Measurements from ENCODE around the gene STRC.
"Not testable (repeated sequence)": the region's sequence is repeated elsewhere in the genome, so short reads cannot be mapped to it uniquely, and the experiment has no call there.

STRC gene

DNA sequence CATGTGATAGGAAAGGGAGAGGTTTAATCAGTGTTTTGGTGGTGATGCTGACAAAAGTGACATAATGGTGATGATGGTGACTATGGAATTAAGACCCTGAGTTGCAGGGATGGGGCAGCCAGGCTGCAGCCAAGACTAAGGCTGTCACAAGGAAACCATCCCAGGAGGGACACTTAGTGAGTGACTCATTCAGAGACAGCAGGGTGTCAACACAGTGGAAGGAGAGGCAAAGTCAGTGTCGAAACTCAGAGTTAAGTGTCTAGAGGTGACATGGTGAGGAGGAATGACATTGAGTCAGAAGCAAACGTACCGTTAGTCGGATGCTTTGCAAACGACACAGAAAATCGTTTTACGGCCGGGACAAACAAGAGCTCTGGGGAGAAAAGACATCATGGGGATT is 54.8 kb downstream of the STRC start:
- not testable (repeated sequence) for H4K12ac ChIP-seq (ENCODE audit: low read depth, low read length); H3K14ac ChIP-seq (ENCODE audit: low read length); H2BK120ac ChIP-seq (ENCODE audit: insufficient read depth, low read length, poor library complexity); H3K18ac ChIP-seq (ENCODE audit: low read length); H2BK5ac ChIP-seq (ENCODE audit: low read depth, low read length, poor library complexity); H3K4me1 ChIP-seq (ENCODE audit: control insufficient read depth in 1 of 2, insufficient read depth in 2 of 2, low read length in 2 of 2); H2BK12ac ChIP-seq (ENCODE audit: low read length); H3K4me3 ChIP-seq (ENCODE audit: low read depth, low read length); H3K36me3 ChIP-seq (ENCODE audit: control insufficient read depth in 1 of 2, insufficient read depth in 2 of 2, low read length in 2 of 2); H3K27ac ChIP-seq (ENCODE audit: low read depth, low read length); H2AFZ ChIP-seq (ENCODE audit: insufficient read depth, low read length, poor library complexity); H3K79me1 ChIP-seq (ENCODE audit: low read length); H4K91ac ChIP-seq (ENCODE audit: low read depth, low read length); H3K9me3 ChIP-seq (ENCODE audit: insufficient read depth, low read depth, low read length); H3K9ac ChIP-seq (ENCODE audit: low read length); H4K8ac ChIP-seq (ENCODE audit: low read depth, low read length); H3K4ac ChIP-seq (ENCODE audit: low read depth, low read length); H3K79me2 ChIP-seq (ENCODE audit: control insufficient read depth, insufficient read depth, low read length, poor library complexity); H3K4me2 ChIP-seq (ENCODE audit: low read length); DNase-seq; H3K27me3 ChIP-seq (ENCODE audit: insufficient read depth, low read length); H3K23ac ChIP-seq (ENCODE audit: low read length); H2AK5ac ChIP-seq (ENCODE audit: low read length)
- no CpG with 5 or more reads among the region's 8 CpGs for WGBS (ENCODE audit: extremely low coverage, insufficient coverage, insufficient read length)

DNA sequence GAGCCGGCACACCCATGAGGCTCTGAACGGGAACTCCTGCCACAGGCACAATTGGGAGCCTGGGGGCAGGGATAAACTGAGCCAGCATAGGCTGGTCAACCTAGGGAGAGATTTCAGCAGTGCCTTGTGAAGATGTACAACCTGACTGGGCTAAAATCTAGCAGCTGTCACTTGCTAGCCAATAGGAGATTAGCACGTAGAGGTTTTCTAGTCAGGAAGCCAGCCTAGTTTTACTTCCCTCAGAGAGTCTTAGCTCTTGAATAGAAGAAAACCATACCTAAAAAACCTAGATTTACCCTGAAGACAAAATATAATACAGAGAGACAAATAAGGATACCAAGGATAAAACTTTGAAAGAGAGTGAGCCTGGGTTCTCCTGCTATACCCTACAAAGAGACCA is 55.8 kb downstream of the STRC start:
- WGBS (ENCODE audit: extremely low coverage, insufficient coverage, insufficient read length) = no CpG with 5 or more reads among the region's 3 CpGs
- not testable (repeated sequence) for H2AFZ ChIP-seq (ENCODE audit: insufficient read depth, low read length, poor library complexity); H3K9me3 ChIP-seq (ENCODE audit: insufficient read depth, low read depth, low read length); H3K14ac ChIP-seq (ENCODE audit: low read length); H3K79me2 ChIP-seq (ENCODE audit: control insufficient read depth, insufficient read depth, low read length, poor library complexity); H3K4me1 ChIP-seq (ENCODE audit: control insufficient read depth in 1 of 2, insufficient read depth in 2 of 2, low read length in 2 of 2); H3K4me2 ChIP-seq (ENCODE audit: low read length); H3K9ac ChIP-seq (ENCODE audit: low read length); H4K8ac ChIP-seq (ENCODE audit: low read depth, low read length); H4K12ac ChIP-seq (ENCODE audit: low read depth, low read length); H3K36me3 ChIP-seq (ENCODE audit: control insufficient read depth in 1 of 2, insufficient read depth in 2 of 2, low read length in 2 of 2); H3K4ac ChIP-seq (ENCODE audit: low read depth, low read length); H3K18ac ChIP-seq (ENCODE audit: low read length); H3K27me3 ChIP-seq (ENCODE audit: insufficient read depth, low read length); H2AK5ac ChIP-seq (ENCODE audit: low read length); H3K23ac ChIP-seq (ENCODE audit: low read length); H2BK120ac ChIP-seq (ENCODE audit: insufficient read depth, low read length, poor library complexity); H2BK12ac ChIP-seq (ENCODE audit: low read length); H3K4me3 ChIP-seq (ENCODE audit: low read depth, low read length); H2BK5ac ChIP-seq (ENCODE audit: low read depth, low read length, poor library complexity); H3K27ac ChIP-seq (ENCODE audit: low read depth, low read length); H4K91ac ChIP-seq (ENCODE audit: low read depth, low read length); DNase-seq; H3K79me1 ChIP-seq (ENCODE audit: low read length)

DNA sequence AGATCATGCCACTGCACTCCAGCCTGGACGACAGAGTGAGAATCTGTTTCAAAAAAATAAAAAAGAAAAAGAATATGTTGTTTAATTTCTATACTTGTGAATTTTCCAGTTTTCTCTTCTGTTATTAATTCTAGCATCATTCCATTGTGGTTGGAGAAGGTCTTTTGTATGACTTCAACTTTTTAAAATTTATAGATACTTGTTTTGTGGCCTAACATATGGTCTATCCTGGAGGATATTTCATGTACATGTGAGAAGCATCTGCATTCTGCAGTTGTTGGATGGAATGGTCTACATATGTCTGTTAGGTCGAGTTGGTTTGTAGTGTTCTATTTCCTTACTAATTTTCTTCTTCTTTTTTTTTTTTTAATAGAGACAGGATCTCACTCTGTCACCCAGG is 65.6 kb downstream of the STRC start:
- H2BK120ac ChIP-seq (ENCODE audit: insufficient read depth, low read length, poor library complexity) = no peak overlapping the region
- no peak overlapping the region for H3K4ac ChIP-seq (ENCODE audit: low read depth, low read length)
- no peak overlapping the region for H4K8ac ChIP-seq (ENCODE audit: low read depth, low read length)
- H3K9ac ChIP-seq (ENCODE audit: low read length) = no peak overlapping the region
- H3K18ac ChIP-seq (ENCODE audit: low read length) = no peak overlapping the region
- H2BK5ac ChIP-seq (ENCODE audit: low read depth, low read length, poor library complexity) = no peak overlapping the region
- H3K79me1 ChIP-seq (ENCODE audit: low read length) = no peaks in the 10 kb centered on the region
- H3K27me3 ChIP-seq (ENCODE audit: insufficient read depth, low read length) = no peaks in the 10 kb centered on the region
- H4K12ac ChIP-seq (ENCODE audit: low read depth, low read length) = no peak overlapping the region
- no peak overlapping the region for H3K27ac ChIP-seq (ENCODE audit: low read depth, low read length)
- H4K91ac ChIP-seq (ENCODE audit: low read depth, low read length) = no peak overlapping the region
- H3K4me3 ChIP-seq (ENCODE audit: low read depth, low read length) = no peak overlapping the region
- no peaks in the 10 kb centered on the region for H3K4me1 ChIP-seq (ENCODE audit: control insufficient read depth in 1 of 2, insufficient read depth in 2 of 2, low read length in 2 of 2)
- no peaks in the 10 kb centered on the region for H3K9me3 ChIP-seq (ENCODE audit: insufficient read depth, low read depth, low read length)
- H3K14ac ChIP-seq (ENCODE audit: low read length) = no peak overlapping the region
- no peak overlapping the region for H2BK12ac ChIP-seq (ENCODE audit: low read length)
- H3K4me2 ChIP-seq (ENCODE audit: low read length) = no peak overlapping the region
- WGBS (ENCODE audit: extremely low coverage, insufficient coverage, insufficient read length) = no CpG with 5 or more reads among the region's 2 CpGs
- H3K79me2 ChIP-seq (ENCODE audit: control insufficient read depth, insufficient read depth, low read length, poor library complexity) = no peaks in the 10 kb centered on the region
- DNase-seq = no peak
- H2AFZ ChIP-seq (ENCODE audit: insufficient read depth, low read length, poor library complexity) = no peak overlapping the region
- no peak overlapping the region for H2AK5ac ChIP-seq (ENCODE audit: low read length)
- peaks cover 0 to 1% of the 10 kb centered on the region in 2 experiments for H3K36me3 ChIP-seq (ENCODE audit: control insufficient read depth in 1 of 2, insufficient read depth in 2 of 2, low read length in 2 of 2)
- no peak overlapping the region for H3K23ac ChIP-seq (ENCODE audit: low read length)

DNA sequence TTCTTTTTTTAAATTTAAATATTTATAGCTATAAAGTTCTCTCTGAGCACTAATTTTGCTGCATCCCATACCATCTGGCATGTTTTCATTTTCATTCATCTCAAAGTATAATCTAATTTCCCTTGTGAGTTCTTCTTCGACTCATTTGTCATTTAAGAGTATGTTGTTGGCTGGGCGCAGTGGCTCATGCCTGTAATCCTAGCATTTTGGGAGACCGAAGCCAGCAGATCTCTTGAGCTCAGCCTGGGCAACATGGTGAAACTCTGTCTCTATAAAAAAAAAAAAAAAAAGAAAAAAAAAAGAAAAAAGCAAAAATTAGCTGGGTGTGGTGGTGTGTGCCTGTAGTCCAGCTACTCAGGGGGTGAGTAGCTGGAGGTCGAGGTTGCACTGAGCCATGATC is 66.3 kb downstream of the STRC start:
- no peaks in the 10 kb centered on the region for H3K9me3 ChIP-seq (ENCODE audit: insufficient read depth, low read depth, low read length)
- H3K27ac ChIP-seq (ENCODE audit: low read depth, low read length) = no peak overlapping the region
- no peak overlapping the region for H3K9ac ChIP-seq (ENCODE audit: low read length)
- no peak overlapping the region for H2BK12ac ChIP-seq (ENCODE audit: low read length)
- no peaks in the 10 kb centered on the region for H3K79me1 ChIP-seq (ENCODE audit: low read length)
- no peak overlapping the region for H2AK5ac ChIP-seq (ENCODE audit: low read length)
- whole genome bisulfite sequencing (ENCODE audit: extremely low coverage, insufficient coverage, insufficient read length) = no CpG with 5 or more reads among the region's 4 CpGs
- H4K12ac ChIP-seq (ENCODE audit: low read depth, low read length) = no peak overlapping the region
- H3K4me3 ChIP-seq (ENCODE audit: low read depth, low read length) = no peak overlapping the region
- H3K27me3 ChIP-seq (ENCODE audit: insufficient read depth, low read length) = no peaks in the 10 kb centered on the region
- no peak overlapping the region for H3K18ac ChIP-seq (ENCODE audit: low read length)
- no peak overlapping the region for H3K14ac ChIP-seq (ENCODE audit: low read length)
- H2BK120ac ChIP-seq (ENCODE audit: insufficient read depth, low read length, poor library complexity) = no peak overlapping the region
- H4K8ac ChIP-seq (ENCODE audit: low read depth, low read length) = no peak overlapping the region
- H3K4me2 ChIP-seq (ENCODE audit: low read length) = no peak overlapping the region
- no peaks in the 10 kb centered on the region for H3K4me1 ChIP-seq (ENCODE audit: control insufficient read depth in 1 of 2, insufficient read depth in 2 of 2, low read length in 2 of 2)
- no peak overlapping the region for H3K23ac ChIP-seq (ENCODE audit: low read length)
- H2AFZ ChIP-seq (ENCODE audit: insufficient read depth, low read length, poor library complexity) = no peak overlapping the region
- H2BK5ac ChIP-seq (ENCODE audit: low read depth, low read length, poor library complexity) = no peak overlapping the region
- H3K36me3 ChIP-seq (ENCODE audit: control insufficient read depth in 1 of 2, insufficient read depth in 2 of 2, low read length in 2 of 2) = no peaks in the 10 kb centered on the region
- H4K91ac ChIP-seq (ENCODE audit: low read depth, low read length) = no peak overlapping the region
- no peak for DNase-seq
- H3K79me2 ChIP-seq (ENCODE audit: control insufficient read depth, insufficient read depth, low read length, poor library complexity) = no peaks in the 10 kb centered on the region
- no peak overlapping the region for H3K4ac ChIP-seq (ENCODE audit: low read depth, low read length)
